AG10803 (cell line): Measurements from ENCODE around the gene FSTL4.

Experiments used
- DNase-seq: peaks from one replicate; pipeline ENCODE4 v3.0.0; 2010; ENCODE audit warnings: low read depth
- H3K4me3 ChIP-seq: 2 replicates; pipeline ENCODE4 v1.5.1; 2011; ENCODE audit warnings: mild to moderate bottlenecking, low read length, control low read depth
- TF ChIP-seq, protein P1 (sequence below): conservative IDR thresholded peaks from 2 replicates; pipeline ENCODE4 v1.5.1; 2011; ENCODE audit warnings: mild to moderate bottlenecking, low read length, control low read depth, inconsistent platforms

The FSTL4 gene

DNA sequence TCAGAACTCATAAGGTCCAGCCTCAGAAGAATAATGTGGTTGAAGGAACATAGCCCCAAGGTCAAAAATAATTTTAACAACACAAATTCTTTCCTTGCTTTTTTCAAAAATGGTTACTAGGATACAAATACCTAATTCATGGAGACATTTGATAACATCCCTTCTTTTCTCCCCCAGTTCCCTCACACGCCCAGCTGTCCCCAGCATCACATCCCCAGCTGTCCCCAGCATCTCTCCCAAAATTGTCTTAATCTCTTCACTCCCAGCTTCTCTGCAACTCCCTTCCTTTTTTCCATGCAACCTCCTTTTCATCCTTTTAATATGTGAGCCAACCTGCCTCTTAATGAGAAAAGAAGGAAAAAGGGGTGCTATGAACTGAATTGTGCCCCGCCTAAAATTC lies 77.8 kb downstream of the FSTL4 start:
- TF ChIP-seq, protein P1, sequence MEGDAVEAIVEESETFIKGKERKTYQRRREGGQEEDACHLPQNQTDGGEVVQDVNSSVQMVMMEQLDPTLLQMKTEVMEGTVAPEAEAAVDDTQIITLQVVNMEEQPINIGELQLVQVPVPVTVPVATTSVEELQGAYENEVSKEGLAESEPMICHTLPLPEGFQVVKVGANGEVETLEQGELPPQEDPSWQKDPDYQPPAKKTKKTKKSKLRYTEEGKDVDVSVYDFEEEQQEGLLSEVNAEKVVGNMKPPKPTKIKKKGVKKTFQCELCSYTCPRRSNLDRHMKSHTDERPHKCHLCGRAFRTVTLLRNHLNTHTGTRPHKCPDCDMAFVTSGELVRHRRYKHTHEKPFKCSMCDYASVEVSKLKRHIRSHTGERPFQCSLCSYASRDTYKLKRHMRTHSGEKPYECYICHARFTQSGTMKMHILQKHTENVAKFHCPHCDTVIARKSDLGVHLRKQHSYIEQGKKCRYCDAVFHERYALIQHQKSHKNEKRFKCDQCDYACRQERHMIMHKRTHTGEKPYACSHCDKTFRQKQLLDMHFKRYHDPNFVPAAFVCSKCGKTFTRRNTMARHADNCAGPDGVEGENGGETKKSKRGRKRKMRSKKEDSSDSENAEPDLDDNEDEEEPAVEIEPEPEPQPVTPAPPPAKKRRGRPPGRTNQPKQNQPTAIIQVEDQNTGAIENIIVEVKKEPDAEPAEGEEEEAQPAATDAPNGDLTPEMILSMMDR, result no peak
- no peak overlapping the region for H3K4me3 ChIP-seq
- no peak for DNase-seq

DNA sequence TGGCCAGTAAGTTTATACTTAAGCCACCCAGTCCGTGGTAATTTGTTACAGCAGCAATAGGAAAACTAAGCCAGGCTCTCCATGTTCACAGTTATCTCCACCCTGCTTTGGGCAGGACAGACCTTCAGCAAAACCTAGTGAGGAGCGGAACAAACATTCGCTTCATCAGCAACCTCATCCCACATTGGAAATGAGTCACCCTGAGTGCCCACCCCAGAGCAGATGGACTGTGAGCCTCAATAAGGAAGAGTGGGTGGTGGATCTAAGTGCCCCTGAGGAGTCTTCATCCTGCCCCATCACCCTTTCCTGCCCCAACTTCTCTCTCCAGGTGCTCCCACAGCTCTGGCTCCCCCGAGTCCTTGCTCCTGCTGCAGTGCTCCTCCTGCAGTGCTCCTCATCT lies 78.8 kb downstream of the FSTL4 start:
- TF ChIP-seq, protein P1, result no peak
- no peak overlapping the region for H3K4me3 ChIP-seq
- DNase-seq, result no peak

DNA sequence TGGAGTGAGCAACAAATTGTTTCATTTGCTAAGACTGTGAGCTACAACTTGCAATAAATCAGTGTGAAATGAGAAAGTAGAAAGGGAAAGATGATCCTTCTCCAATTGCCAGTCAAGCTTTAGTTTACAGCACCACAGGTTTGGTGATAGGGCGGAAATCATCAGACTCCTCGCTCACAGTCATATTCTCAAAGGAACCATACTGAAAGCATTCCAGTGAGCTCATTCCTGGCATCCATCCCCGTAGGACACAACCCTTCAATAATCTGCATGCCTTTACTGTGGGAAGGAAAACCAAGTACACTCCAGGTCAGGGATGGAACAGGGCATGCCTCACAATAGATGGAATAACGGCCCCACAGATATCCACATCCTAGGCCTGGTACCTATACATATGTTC lies 80.7 kb downstream of the FSTL4 start:
- DNase-seq, result peak; percentile 36
- no peak overlapping the region for H3K4me3 ChIP-seq
- TF ChIP-seq, protein P1, result no peak

DNA sequence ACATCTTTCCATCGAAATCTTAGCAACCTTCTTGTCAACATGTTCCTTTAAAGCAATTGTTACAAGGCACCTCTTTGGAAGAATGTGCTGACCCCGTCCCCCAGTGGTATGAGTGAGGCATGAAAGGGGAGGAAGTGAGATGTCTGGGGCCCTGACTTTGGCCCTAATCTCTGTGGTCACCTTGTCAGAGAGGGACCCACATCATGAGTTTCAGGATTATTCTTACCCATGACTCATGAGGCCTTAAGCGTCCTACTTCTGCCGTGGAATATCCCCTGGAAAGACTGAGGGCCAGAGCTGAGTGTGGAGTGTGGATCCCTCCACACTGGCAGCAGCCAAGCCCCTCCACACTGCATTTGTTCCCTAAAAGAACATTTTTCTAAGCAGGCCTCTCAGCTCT lies 81.2 kb downstream of the FSTL4 start:
- no peak overlapping the region for H3K4me3 ChIP-seq
- TF ChIP-seq, protein P1, result no peak
- DNase-seq, result no peak

DNA sequence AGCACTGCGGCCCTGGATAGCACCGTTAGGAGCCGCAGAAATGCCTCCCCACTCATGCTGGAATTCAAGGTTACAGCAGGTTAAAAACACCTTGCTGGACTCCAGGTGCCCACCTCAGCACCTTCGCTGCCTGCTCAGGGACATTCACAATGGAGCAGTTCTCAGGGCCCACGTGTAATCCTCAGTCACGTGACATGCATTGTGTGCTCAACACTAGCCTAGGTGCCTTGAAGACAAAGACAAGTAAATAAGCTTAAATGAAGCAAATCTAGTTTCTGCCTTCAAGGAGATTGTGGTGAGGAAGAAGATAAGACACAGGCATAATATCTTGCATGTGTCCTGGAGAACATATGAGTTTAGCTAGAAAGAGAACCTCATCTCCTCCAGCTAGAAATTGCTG lies 82.1 kb downstream of the FSTL4 start:
- no peak for DNase-seq
- TF ChIP-seq, protein P1, result no peak
- H3K4me3 ChIP-seq, result no peak overlapping the region

DNA sequence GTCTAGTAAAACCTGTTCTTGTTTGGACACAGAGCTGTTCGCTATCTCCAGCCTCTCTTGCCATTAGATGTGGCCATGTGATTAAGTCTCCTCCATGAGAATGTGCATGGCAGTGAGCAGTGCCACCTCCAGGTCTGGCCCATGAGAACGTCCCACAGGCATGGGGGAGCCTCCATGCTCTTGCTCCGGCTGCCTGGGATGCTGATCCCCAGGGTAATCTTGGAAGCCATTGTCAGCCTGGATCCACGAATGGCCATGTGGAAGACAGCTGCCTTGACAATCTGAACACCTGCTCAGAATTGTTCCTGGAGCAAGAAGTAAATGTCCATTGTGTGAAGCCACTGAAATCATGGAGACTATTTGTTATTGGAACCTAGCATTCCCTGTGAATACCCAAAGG lies 83.5 kb downstream of the FSTL4 start:
- DNase-seq, result no peak
- TF ChIP-seq, protein P1, result no peak

DNA sequence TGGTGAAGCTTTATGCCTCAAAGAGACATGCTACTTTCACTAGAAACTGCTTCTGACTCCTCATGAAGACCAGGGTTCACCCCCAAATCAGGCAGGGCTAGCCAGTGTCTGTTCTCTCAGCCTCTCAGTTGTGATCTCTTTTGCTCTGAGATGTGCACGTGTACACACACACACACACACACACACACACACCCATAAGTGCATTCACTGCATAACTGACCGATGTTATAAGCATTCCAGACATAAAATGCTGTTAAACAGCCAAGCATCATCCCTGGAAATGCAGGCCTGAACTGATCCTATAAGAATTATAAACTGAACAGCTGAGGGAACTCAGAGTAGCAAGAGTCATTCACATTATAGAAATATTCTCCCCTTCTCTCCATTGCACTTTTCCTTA lies 85.0 kb downstream of the FSTL4 start:
- TF ChIP-seq, protein P1, result no peak
- peak; percentile 38 for DNase-seq
- H3K4me3 ChIP-seq, result no peak overlapping the region

More for the DNA sequence above, 83.5 kb downstream of the FSTL4 start:
- no peak overlapping the region for H3K4me3 ChIP-seq
